ENCODE data around the gene SLC15A5. TPM values are rescaled to one million over a fixed set of nuclear protein-coding genes. Genes with fewer than 3 reads are reported as not detected.

SLC15A5 gene
- total RNA-seq, 3 donors from 2014 or later (not counting 1 experiment from before 2014, with no cell fraction given) = not detected

DNA sequence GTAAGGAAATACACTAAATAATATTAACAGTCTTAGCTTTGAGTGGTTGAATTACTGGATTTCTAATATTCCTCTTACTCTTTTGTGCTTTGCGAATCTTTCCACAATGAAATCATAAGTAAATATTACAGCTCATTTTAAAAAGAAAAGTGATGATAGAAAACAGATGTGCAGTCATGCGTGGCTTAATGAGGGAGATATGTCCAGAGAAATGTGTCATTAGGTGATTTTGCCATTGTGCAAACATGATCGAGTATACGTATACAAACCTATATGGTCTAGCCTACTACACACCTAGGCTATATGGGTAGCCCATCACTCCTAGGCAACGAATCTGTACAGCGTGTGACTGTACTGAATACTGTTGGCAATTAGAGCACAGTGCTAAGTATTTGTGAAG is 59.3 kb downstream of the SLC15A5 start:
- TF ChIP-seq, protein P1, sequence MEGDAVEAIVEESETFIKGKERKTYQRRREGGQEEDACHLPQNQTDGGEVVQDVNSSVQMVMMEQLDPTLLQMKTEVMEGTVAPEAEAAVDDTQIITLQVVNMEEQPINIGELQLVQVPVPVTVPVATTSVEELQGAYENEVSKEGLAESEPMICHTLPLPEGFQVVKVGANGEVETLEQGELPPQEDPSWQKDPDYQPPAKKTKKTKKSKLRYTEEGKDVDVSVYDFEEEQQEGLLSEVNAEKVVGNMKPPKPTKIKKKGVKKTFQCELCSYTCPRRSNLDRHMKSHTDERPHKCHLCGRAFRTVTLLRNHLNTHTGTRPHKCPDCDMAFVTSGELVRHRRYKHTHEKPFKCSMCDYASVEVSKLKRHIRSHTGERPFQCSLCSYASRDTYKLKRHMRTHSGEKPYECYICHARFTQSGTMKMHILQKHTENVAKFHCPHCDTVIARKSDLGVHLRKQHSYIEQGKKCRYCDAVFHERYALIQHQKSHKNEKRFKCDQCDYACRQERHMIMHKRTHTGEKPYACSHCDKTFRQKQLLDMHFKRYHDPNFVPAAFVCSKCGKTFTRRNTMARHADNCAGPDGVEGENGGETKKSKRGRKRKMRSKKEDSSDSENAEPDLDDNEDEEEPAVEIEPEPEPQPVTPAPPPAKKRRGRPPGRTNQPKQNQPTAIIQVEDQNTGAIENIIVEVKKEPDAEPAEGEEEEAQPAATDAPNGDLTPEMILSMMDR (IDR thresholded peaks at IDR 0.05) = no peak
- ATAC-seq (no peak), DNase-seq (no peak)
- H3K4me3 ChIP-seq (ENCODE audit: low read length) = no peak overlapping the region
- Mint-ChIP-seq H3K4me3 (no peak overlapping the region), H3K4me1 (no peaks in the 10 kb centered on the region), H3K27ac (no peak overlapping the region), H3K27me3 (ENCODE audit: low read depth in 2 of 2) (no peaks in the 10 kb centered on the region), H3K36me3 (no peaks in the 10 kb centered on the region), H3K9me3 (peaks cover 13 to 15% of the 10 kb centered on the region in 2 donors)
- intact Hi-C loops (cut with micrococcal nuclease) = no loop called here
- WGBS (ENCODE audit: insufficient coverage) = 64% methylated on average over 3 of the region's 6 CpGs
- H3K27ac ChIP-seq (ENCODE audit: low read length) = no peak overlapping the region
- no peaks in the 10 kb centered on the region for H3K9me3 ChIP-seq (ENCODE audit: control insufficient read depth, insufficient read depth, low read length)
- no peaks in the 10 kb centered on the region for H3K4me1 ChIP-seq (ENCODE audit: control insufficient read depth, insufficient read depth, low read length)
- no peaks in the 10 kb centered on the region for H3K36me3 ChIP-seq (ENCODE audit: control insufficient read depth, insufficient read depth, low read length)
- no peaks in the 10 kb centered on the region for H3K27me3 ChIP-seq (ENCODE audit: control insufficient read depth, insufficient read depth, low read length)

DNA sequence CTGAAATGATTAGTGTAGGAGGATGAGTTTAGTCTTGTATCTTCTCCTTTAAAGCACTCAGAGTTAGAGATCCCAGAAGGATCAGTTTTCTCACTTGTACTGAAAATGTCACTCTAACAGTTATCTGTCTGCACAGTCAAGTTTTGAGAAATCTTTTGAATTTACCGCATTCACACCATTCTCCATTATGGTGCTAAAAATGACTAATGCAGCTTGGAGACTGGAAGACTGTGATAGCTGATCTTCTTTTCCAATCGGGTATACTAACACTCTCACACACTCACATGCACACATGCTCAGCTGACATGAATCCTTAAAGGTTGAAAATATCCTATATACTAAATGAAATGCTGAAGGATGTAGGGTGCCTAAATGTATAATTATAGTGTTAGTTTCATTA is 65.8 kb downstream of the SLC15A5 start:
- Mint-ChIP-seq H3K36me3 (no peaks in the 10 kb centered on the region), H3K4me1 (no peaks in the 10 kb centered on the region), H3K4me3 (no peak overlapping the region), H3K9me3 (no peaks in the 10 kb centered on the region), H3K27me3 (ENCODE audit: low read depth in 2 of 2) (no peaks in the 10 kb centered on the region), H3K27ac (no peak overlapping the region)
- TF ChIP-seq, protein P1 (IDR thresholded peaks at IDR 0.05) = no peak
- H3K27ac ChIP-seq (ENCODE audit: low read length) = no peak overlapping the region
- no peaks in the 10 kb centered on the region for H3K27me3 ChIP-seq (ENCODE audit: control insufficient read depth, insufficient read depth, low read length)
- DNase-seq (no peak), ATAC-seq (no peak)
- 83% methylated on average over 2 of the region's 2 CpGs for WGBS (ENCODE audit: insufficient coverage)
- no peaks in the 10 kb centered on the region for H3K4me1 ChIP-seq (ENCODE audit: control insufficient read depth, insufficient read depth, low read length)
- no peaks in the 10 kb centered on the region for H3K36me3 ChIP-seq (ENCODE audit: control insufficient read depth, insufficient read depth, low read length)
- H3K4me3 ChIP-seq (ENCODE audit: low read length) = no peak overlapping the region
- H3K9me3 ChIP-seq (ENCODE audit: control insufficient read depth, insufficient read depth, low read length) = no peaks in the 10 kb centered on the region
- intact Hi-C loops (cut with micrococcal nuclease) = no loop called here

DNA sequence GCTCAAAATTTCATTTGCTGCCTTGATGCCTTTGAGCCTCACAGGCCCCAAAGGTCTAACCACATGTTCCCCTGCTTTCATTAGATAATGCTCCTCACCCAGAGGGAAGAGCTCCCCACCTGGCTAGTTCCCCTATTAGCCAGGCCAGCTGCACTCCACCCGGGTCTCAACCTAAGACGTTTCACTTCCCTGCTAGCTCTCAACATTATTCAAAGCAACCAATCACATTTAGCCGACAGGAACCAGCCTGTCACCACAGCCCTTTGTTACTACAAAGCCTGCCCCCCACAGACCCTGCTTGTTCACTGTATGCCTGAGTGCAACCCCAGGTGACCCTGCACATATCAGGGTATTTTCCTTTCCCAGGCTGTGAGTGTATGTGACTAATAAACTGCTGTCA is 78.6 kb downstream of the SLC15A5 start:
- H3K27me3 Mint-ChIP-seq (ENCODE audit: low read depth in 2 of 2) = no peaks in the 10 kb centered on the region
- peaks cover 11 to 20% of the 10 kb centered on the region in 2 donors for H3K9me3 Mint-ChIP-seq
- H3K27ac ChIP-seq (ENCODE audit: low read length) = no peak overlapping the region
- H3K4me3 Mint-ChIP-seq = no peak overlapping the region
- no peak for DNase-seq
- no peaks in the 10 kb centered on the region for H3K9me3 ChIP-seq (ENCODE audit: control insufficient read depth, insufficient read depth, low read length)
- no peaks in the 10 kb centered on the region for H3K36me3 ChIP-seq (ENCODE audit: control insufficient read depth, insufficient read depth, low read length)
- H3K27me3 ChIP-seq (ENCODE audit: control insufficient read depth, insufficient read depth, low read length) = no peaks in the 10 kb centered on the region
- no peak for ATAC-seq
- 15% methylated on average over 3 of the region's 3 CpGs for WGBS (ENCODE audit: insufficient coverage)
- no peaks in the 10 kb centered on the region for H3K4me1 Mint-ChIP-seq
- H3K36me3 Mint-ChIP-seq = no peaks in the 10 kb centered on the region
- no peak overlapping the region for H3K27ac Mint-ChIP-seq
- H3K4me3 ChIP-seq (ENCODE audit: low read length) = no peak overlapping the region
- intact Hi-C loops (cut with micrococcal nuclease) = no loop called here
- TF ChIP-seq, protein P1 (IDR thresholded peaks at IDR 0.05) = no peak
- no peaks in the 10 kb centered on the region for H3K4me1 ChIP-seq (ENCODE audit: control insufficient read depth, insufficient read depth, low read length)

DNA sequence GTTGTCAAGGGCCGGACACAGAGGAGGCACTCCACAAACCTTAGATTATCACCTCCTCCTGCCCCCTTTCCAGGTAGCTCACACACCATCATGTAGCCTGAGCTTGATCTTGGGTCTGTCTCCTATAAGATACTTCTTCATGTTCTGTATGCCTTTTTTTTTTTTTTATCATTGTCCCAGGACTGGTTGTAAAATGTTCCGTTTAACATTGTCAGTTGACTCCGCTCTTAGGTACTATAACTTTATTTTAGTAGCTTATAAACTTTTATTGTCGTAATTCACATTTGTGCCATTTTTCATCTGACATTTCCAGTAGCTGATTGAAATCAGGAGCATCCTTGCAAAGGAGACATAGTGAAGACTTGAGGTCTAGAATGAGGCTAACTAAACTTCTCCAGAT is 79.9 kb downstream of the SLC15A5 start:
- ATAC-seq (no peak), DNase-seq (no peak)
- H3K4me3 ChIP-seq (ENCODE audit: low read length) = no peak overlapping the region
- no peak overlapping the region for H3K27ac ChIP-seq (ENCODE audit: low read length)
- Mint-ChIP-seq H3K4me1 (no peaks in the 10 kb centered on the region), H3K9me3 (peaks cover 13 to 24% of the 10 kb centered on the region in 2 donors), H3K36me3 (no peaks in the 10 kb centered on the region), H3K4me3 (no peak overlapping the region), H3K27ac (no peak overlapping the region), H3K27me3 (ENCODE audit: low read depth in 2 of 2) (no peaks in the 10 kb centered on the region)
- TF ChIP-seq, protein P1 (IDR thresholded peaks at IDR 0.05) = no peak
- no peaks in the 10 kb centered on the region for H3K27me3 ChIP-seq (ENCODE audit: control insufficient read depth, insufficient read depth, low read length)
- H3K9me3 ChIP-seq (ENCODE audit: control insufficient read depth, insufficient read depth, low read length) = no peaks in the 10 kb centered on the region
- intact Hi-C loops (cut with micrococcal nuclease) = no loop called here
- no CpG with 5 or more reads among the region's 4 CpGs for WGBS (ENCODE audit: insufficient coverage)
- H3K36me3 ChIP-seq (ENCODE audit: control insufficient read depth, insufficient read depth, low read length) = no peaks in the 10 kb centered on the region
- no peaks in the 10 kb centered on the region for H3K4me1 ChIP-seq (ENCODE audit: control insufficient read depth, insufficient read depth, low read length)

Measured in natural killer cell (primary cell).